Right renal cortex interstitium (tissue), 3 donors: Measurements from ENCODE around the gene CDC16. TPM values are rescaled to one million over a fixed set of nuclear protein-coding genes. Genes with fewer than 3 reads are reported as not detected.

ENCODE experiments used
- polyA plus RNA-seq, 3 donors: library from polyadenylated mRNA; unstranded; fragments of 120-200 nt; gene quantifications; one replicate each; pipeline ENCODE4 v1.2.1, GENCODE V29; 2013; ENCODE audit not compliant: insufficient read length in 3 of 3

The CDC16 gene
- polyA plus RNA-seq, 3 donors, result 108 to 200 (median 114) TPM

Other genes with a start within 250 kb of the CDC16 start
- 10 to 100 TPM; 12.0 to 13.1 (median 12.5) TPM for gene RASA3, start 102.3 kb upstream of the CDC16 start, polyA plus RNA-seq
- 1 to 10 TPM in 1 of 3 donors, not detected in 2; 9.5 TPM for gene CFAP97D2, start 55.6 kb upstream of the CDC16 start, polyA plus RNA-seq
- gene UPF3A, start 46.7 kb downstream of the CDC16 start, polyA plus RNA-seq, result 100 to 1,000 TPM in 2 of 3 donors, 10 to 100 TPM in 1; 91.9 to 105 (median 103) TPM
- gene CHAMP1, start 79.6 kb downstream of the CDC16 start, polyA plus RNA-seq, result 10 to 100 TPM; 36.0 to 38.2 (median 37.2) TPM